Testis (tissue), 2 donors: ENCODE measurements around the gene FAM241B.

ENCODE experiments used
- CTCF ChIP-seq, 3 experiments: fragments of 450-650 bp in 2 of 3; fragments of 200-600 bp in 1 of 3; sonication (generic) in 1 of 3; IDR thresholded peaks; one replicate each; pipeline ENCODE4 v1.5.1; 2016 to 2019; ENCODE audit warnings: antibody characterized with exemption in 3 of 3, mild to moderate bottlenecking in 2 of 3, moderate library complexity in 1 of 3
- POLR2A ChIP-seq: fragments of 450-650 bp; IDR thresholded peaks from one replicate; pipeline ENCODE4 v1.6.1; 2017; ENCODE audit warnings: antibody characterized with exemption, mild to moderate bottlenecking, moderate library complexity

- TF ChIP-seq CTCF (IDR thresholded peaks at IDR 0.05) = no peak
- no peak for TF ChIP-seq POLR2A
These were observed 25.2 kb downstream of the FAM241B start for GRCh38 chr10:69655124-69655867.
